A673 (cell line): ENCODE measurements around the gene NBEA.

Experiments used
- CTCF ChIP-seq: fragments of 300-800, 200-600 bp; sonication (generic); conservative IDR thresholded peaks from 2 replicates; pipeline ENCODE4 v1.5.1; 2017; ENCODE audit warnings: low read depth, mild to moderate bottlenecking, antibody characterized with exemption, low read length, moderate library complexity, mixed read lengths
- EZH2 ChIP-seq: fragments of 200-600 bp; sonication (generic); IDR thresholded peaks from 2 replicates; pipeline ENCODE4 v1.6.1; 2017; ENCODE audit warnings: borderline replicate concordance, low read depth, mild to moderate bottlenecking, mixed read lengths, antibody characterized with exemption, low read length; ENCODE audit not compliant: poor library complexity, severe bottlenecking

GRCh38 chr13:35279500-35279899, 337.4 kb downstream of the NBEA start:
- TF ChIP-seq CTCF, result no peak
- no peak for TF ChIP-seq EZH2
